Measurements from ENCODE around the gene PEX7. TPM values are rescaled to one million over a fixed set of nuclear protein-coding genes. Genes with fewer than 3 reads are reported as not detected.

Gene PEX7
- polyA plus RNA-seq, 3 donors, result 3.0 to 6.1 (median 3.9) TPM

- H3K4me2 ChIP-seq (replicated peaks; ENCODE audit: extremely low read depth, low read length, poor library complexity, severe bottlenecking), result no peak overlapping the region
- H3K9ac ChIP-seq (ENCODE audit: insufficient read depth, low read length, poor library complexity, severe bottlenecking), result no peak overlapping the region
- no peak for TF ChIP-seq CTCF (IDR thresholded peaks at IDR 0.05)
- Mint-ChIP-seq H3K4me3 (no peak overlapping the region), H3K4me1 (peaks cover 21% of the 10 kb centered on the region), H3K9me3 (peaks cover 3 to 6% (median 4%) of the 10 kb centered on the region in 7 donors), H3K27ac (no peak overlapping the region), H3K36me3 (peaks cover 21 to 36% of the 10 kb centered on the region in 2 donors), H3K27me3 (ENCODE audit: low read depth in 3 of 3) (peaks cover 0 to 2% (median 0%) of the 10 kb centered on the region in 3 donors)
- no peaks in the 10 kb centered on the region for H3K79me2 ChIP-seq (ENCODE audit: insufficient read depth, low read length)
- peaks cover 11 to 14% of the 10 kb centered on the region in 2 donors for H3K4me1 ChIP-seq (ENCODE audit: control insufficient read depth in 1 of 2, insufficient read depth in 2 of 2, low read length in 2 of 2)
- no peaks in the 10 kb centered on the region for H4K20me1 ChIP-seq (ENCODE audit: insufficient read depth, low read length)
- WGBS (ENCODE audit: insufficient coverage), result 100% methylated on average over 3 of the region's 6 CpGs
- peaks cover 4 to 25% of the 10 kb centered on the region in 2 donors for H3K36me3 ChIP-seq (replicated peaks in 1 of 2; ENCODE audit: control insufficient read depth in 1 of 2, insufficient read depth in 2 of 2, low read length in 2 of 2)
- no peak for DNase-seq
- H3K9me3 ChIP-seq (replicated peaks in 1 of 2; ENCODE audit: control insufficient read depth in 1 of 2, insufficient read depth in 1 of 2, low read length in 2 of 2), result peaks cover 3 to 4% of the 10 kb centered on the region in 2 donors
- no peaks in the 10 kb centered on the region for H3K27me3 ChIP-seq (ENCODE audit: control insufficient read depth in 2 of 2, insufficient read depth in 2 of 2, low read length in 2 of 2)
- H3K4me3 ChIP-seq (replicated peaks in 1 of 3; ENCODE audit: low read depth in 2 of 3, low read length in 3 of 3), result no peak overlapping the region
- intact Hi-C loops (cut with micrococcal nuclease), result no loop called here
- H2AFZ ChIP-seq (ENCODE audit: insufficient read depth, low read depth, low read length, poor library complexity, severe bottlenecking), result no peak overlapping the region
- no peak overlapping the region for H3K27ac ChIP-seq (ENCODE audit: low read depth in 1 of 2, low read length in 2 of 2)
Measured at GRCh38 chr6:136826216-136826615, 3.8 kb downstream of the PEX7 start.

GRCh38 chr6:136831873-136832562, 9.6 kb downstream of the PEX7 start:
- no peak for TF ChIP-seq CTCF (IDR thresholded peaks at IDR 0.05)
- DNase-seq, result no peak
- H3K4me3 Mint-ChIP-seq, result no peak overlapping the region
- no peak overlapping the region for H3K27ac ChIP-seq (ENCODE audit: low read depth in 1 of 2, low read length in 2 of 2)
- no peaks in the 10 kb centered on the region for H4K20me1 ChIP-seq (ENCODE audit: insufficient read depth, low read length)
- H3K9ac ChIP-seq (ENCODE audit: insufficient read depth, low read length, poor library complexity, severe bottlenecking), result no peak overlapping the region
- H3K27ac Mint-ChIP-seq, result no peak overlapping the region
- H3K4me3 ChIP-seq (replicated peaks in 1 of 3; ENCODE audit: low read depth in 2 of 3, low read length in 3 of 3), result no peak overlapping the region
- H3K79me2 ChIP-seq (ENCODE audit: insufficient read depth, low read length), result no peaks in the 10 kb centered on the region
- no peak overlapping the region for H3K4me2 ChIP-seq (replicated peaks; ENCODE audit: extremely low read depth, low read length, poor library complexity, severe bottlenecking)
- H3K36me3 Mint-ChIP-seq, result peaks cover 39 to 61% of the 10 kb centered on the region in 2 donors
- peaks cover 11 to 23% (median 17%) of the 10 kb centered on the region in 7 donors for H3K9me3 Mint-ChIP-seq
- H2AFZ ChIP-seq (ENCODE audit: insufficient read depth, low read depth, low read length, poor library complexity, severe bottlenecking), result no peak overlapping the region
- intact Hi-C loops (cut with micrococcal nuclease), result no loop called here
- peaks cover 14 to 15% of the 10 kb centered on the region in 2 donors for H3K9me3 ChIP-seq (replicated peaks in 1 of 2; ENCODE audit: control insufficient read depth in 1 of 2, insufficient read depth in 1 of 2, low read length in 2 of 2)
- no CpG with 5 or more reads among the region's 1 CpG for WGBS (ENCODE audit: insufficient coverage)
- peaks cover 8 to 39% of the 10 kb centered on the region in 2 donors for H3K36me3 ChIP-seq (replicated peaks in 1 of 2; ENCODE audit: control insufficient read depth in 1 of 2, insufficient read depth in 2 of 2, low read length in 2 of 2)
- peaks cover 0 to 3% (median 0%) of the 10 kb centered on the region in 3 donors for H3K27me3 Mint-ChIP-seq (ENCODE audit: low read depth in 3 of 3)
- no peaks in the 10 kb centered on the region for H3K27me3 ChIP-seq (ENCODE audit: control insufficient read depth in 2 of 2, insufficient read depth in 2 of 2, low read length in 2 of 2)
- H3K4me1 Mint-ChIP-seq, result peaks cover 10% of the 10 kb centered on the region
- H3K4me1 ChIP-seq (ENCODE audit: control insufficient read depth in 1 of 2, insufficient read depth in 2 of 2, low read length in 2 of 2), result no peaks in the 10 kb centered on the region
